ENCODE measurements around the gene MFSD12.

Gene MFSD12

GRCh38 chr19:3557461-3558248 lies at the start of gene MFSD12:
MFSD12 (minus strand) TSS chr19:3557586; CDS start chr19:3557403, 183 bp downstream.
- no peak for FAIRE-seq

- FAIRE-seq: no peak
Observed at GRCh38 chr19:3606690-3607289, 49.4 kb upstream of the MFSD12 start, which contains the start of gene TBXA2R. TBXA2R (minus strand) TSS chr19:3606875; CDS start chr19:3600634, 6,241 bp downstream.

GRCh38 chr19:3606174-3606689 lies 48.8 kb upstream of the MFSD12 start:
- no peak for FAIRE-seq

GRCh38 chr19:3605770-3606169 lies 48.4 kb upstream of the MFSD12 start:
- FAIRE-seq: no peak

- no peak for FAIRE-seq
Observed at GRCh38 chr19:3605361-3605760, 48.0 kb upstream of the MFSD12 start.

- FAIRE-seq: no peak
Observed at GRCh38 chr19:3604987-3605343, 47.6 kb upstream of the MFSD12 start.

GRCh38 chr19:3604227-3604986 lies 47.0 kb upstream of the MFSD12 start:
- no peak for FAIRE-seq

- no peak for FAIRE-seq
Observed at GRCh38 chr19:3603121-3603811, 45.9 kb upstream of the MFSD12 start.

GRCh38 chr19:3601021-3601420 lies 43.6 kb upstream of the MFSD12 start:
- FAIRE-seq: no peak

- FAIRE-seq: no peak
Observed at GRCh38 chr19:3599776-3600187, 42.4 kb upstream of the MFSD12 start.

GRCh38 chr19:3595521-3596061 lies 38.2 kb upstream of the MFSD12 start:
- FAIRE-seq: no peak

- no peak for FAIRE-seq
Observed at GRCh38 chr19:3593156-3593555, 35.8 kb upstream of the MFSD12 start.

GRCh38 chr19:3591876-3592613 lies 34.7 kb upstream of the MFSD12 start:
- FAIRE-seq: no peak

GRCh38 chr19:3590991-3591659 lies 33.7 kb upstream of the MFSD12 start:
- no peak for FAIRE-seq

GRCh38 chr19:3589949-3590348 lies 32.6 kb upstream of the MFSD12 start:
- no peak for FAIRE-seq

GRCh38 chr19:3589439-3589838 lies 32.1 kb upstream of the MFSD12 start:
- no peak for FAIRE-seq

GRCh38 chr19:3586707-3587346 lies 29.4 kb upstream of the MFSD12 start:
- FAIRE-seq: no peak

- no peak for FAIRE-seq
Observed at GRCh38 chr19:3586127-3586626, 28.8 kb upstream of the MFSD12 start.

GRCh38 chr19:3585301-3586126 lies 28.1 kb upstream of the MFSD12 start, which contains the start of gene GIPC3:
GIPC3 (plus strand) TSS chr19:3585478; CDS start chr19:3585598, 120 bp downstream.
- no peak for FAIRE-seq

All from islet of Langerhans (tissue), 1 donor.